H1 (cell line): ENCODE measurements around the gene AHCY. TPM values are rescaled to one million over a fixed set of nuclear protein-coding genes. Genes with fewer than 3 reads are reported as not detected.

Experiments used
- CTCF ChIA-PET: fragments of 300-600 bp; sonication (Branson Sonifier 250); formaldehyde crosslinking; loops from one replicate; lab custom pipeline; 2021; ENCODE audit not compliant: partially characterized antibody; lab: Charles Lee
- POLR2A ChIA-PET: fragments of 300-600 bp; sonication (Branson Sonifier 250); formaldehyde crosslinking; loops from one replicate; lab custom pipeline; 2021; ENCODE audit warnings: inconsistent platforms; ENCODE audit not compliant: partially characterized antibody; lab: Charles Lee
- DNase-seq, 2 experiments: peaks; one replicate each; pipeline versions ENCODE4 v3.0.0 to v3.0.0-alpha.2; 2010 to 2022; ENCODE audit warnings: low spot score in 2 of 2, low read depth in 1 of 2, mixed read lengths in 1 of 2
- FAIRE-seq: peaks from 2 replicates; lab custom pipeline; 2011; peaks lifted over from hg19 to GRCh38; lab: Jason Lieb, UNC
- H2AFZ ChIP-seq: 2 replicates; pipeline ENCODE4 v1.8.1; 2012; ENCODE audit warnings: low read length, inconsistent platforms
- H2AK5ac ChIP-seq: 2 replicates; pipeline ENCODE4 v1.6.1; 2013; ENCODE audit warnings: low read depth, low read length
- H2BK120ac ChIP-seq: replicated peaks from 2 replicates; pipeline ENCODE3; 2013; ENCODE audit warnings: low read depth, low read length, inconsistent platforms
- H2BK12ac ChIP-seq: 2 replicates; pipeline ENCODE4 v1.6.1; 2013; ENCODE audit warnings: low read depth, low read length
- H2BK15ac ChIP-seq: 2 replicates; pipeline ENCODE4 v1.6.1; 2013; ENCODE audit warnings: low read length
- H2BK20ac ChIP-seq: 2 replicates; pipeline ENCODE4 v1.6.1; 2013; ENCODE audit warnings: low read length
- H2BK5ac ChIP-seq: 2 replicates; pipeline ENCODE4 v1.6.1; 2013; ENCODE audit warnings: low read depth, low read length
- H3K14ac ChIP-seq: 2 replicates; pipeline ENCODE4 v1.6.1; 2013; ENCODE audit warnings: inconsistent platforms; ENCODE audit not compliant: insufficient read length
- H3K18ac ChIP-seq: 2 replicates; pipeline ENCODE4 v1.6.1; 2013; ENCODE audit warnings: low read length; ENCODE audit errors: extremely low read depth
- H3K23ac ChIP-seq: 2 replicates; pipeline ENCODE4 v1.6.1; 2013; ENCODE audit warnings: inconsistent platforms; ENCODE audit not compliant: insufficient read length
- H3K23me2 ChIP-seq: 2 replicates; pipeline ENCODE4 v1.6.1; 2013; ENCODE audit warnings: low read depth, low read length
- H3K27ac ChIP-seq: 2 replicates; pipeline ENCODE4 v1.6.1; 2011; ENCODE audit warnings: low read depth, low read length, inconsistent platforms
- H3K27me3 ChIP-seq, 4 experiments: replicated peaks in 1 of 4; 1 replicate in 1 of 4; 2 replicates in 3 of 4; pipeline versions ENCODE4 v1.6.1 to v1.8.1; 2011 to 2013; ENCODE audit warnings: low read length in 3 of 4, mild to moderate bottlenecking in 3 of 4, inconsistent platforms in 2 of 4, mixed read lengths in 2 of 4, moderate library complexity in 1 of 4; ENCODE audit not compliant: control insufficient read depth in 3 of 4, insufficient read depth in 3 of 4; ENCODE audit errors: extremely low read depth in 1 of 4
- H3K36me3 ChIP-seq, 4 experiments: 2 replicates each; pipeline versions ENCODE4 v1.6.1 to v1.8.1; 2011 to 2013; ENCODE audit warnings: mild to moderate bottlenecking in 4 of 4, low read length in 3 of 4, moderate library complexity in 2 of 4, control low read depth in 1 of 4, inconsistent platforms in 1 of 4; ENCODE audit not compliant: insufficient read depth in 4 of 4, control insufficient read depth in 2 of 4
- H3K4ac ChIP-seq: replicated peaks from 2 replicates; pipeline ENCODE3; 2013; ENCODE audit warnings: low read length, low read depth, mixed read lengths, inconsistent platforms; ENCODE audit not compliant: insufficient read length
- H3K4me1 ChIP-seq, 4 experiments: replicated peaks in 1 of 4; 1 replicate in 1 of 4; 2 replicates in 3 of 4; pipeline versions ENCODE4 v1.6.1 to v1.8.1; 2011 to 2013; ENCODE audit warnings: low read length in 3 of 4, inconsistent platforms in 2 of 4, mixed read lengths in 1 of 4; ENCODE audit not compliant: insufficient read depth in 4 of 4, control insufficient read depth in 3 of 4
- H3K4me2 ChIP-seq, 2 experiments: 2 replicates each; pipeline versions ENCODE4 v1.6.1 to v1.8.1; 2011 to 2013; ENCODE audit warnings: low read depth in 2 of 2, low read length in 2 of 2, control low read depth in 1 of 2, inconsistent platforms in 1 of 2, mild to moderate bottlenecking in 1 of 2; ENCODE audit not compliant: insufficient read depth in 1 of 2
- H3K4me3 ChIP-seq, 4 experiments: fragments of 200-600, 300-600 bp in 1 of 4; sonication (generic), shearing (Covaris generic), sonication (Bioruptor Twin) in 1 of 4; 2 replicates each; pipeline versions ENCODE4 v1.5.1 to v1.8.1; 2011 to 2016; ENCODE audit warnings: low read length in 4 of 4, low read depth in 3 of 4, control low read depth in 2 of 4, inconsistent platforms in 2 of 4, mild to moderate bottlenecking in 2 of 4, mixed read lengths in 1 of 4, moderate library complexity in 1 of 4; ENCODE audit not compliant: insufficient read depth in 2 of 4; ENCODE audit errors: extremely low read depth in 1 of 4
- H3K56ac ChIP-seq: replicated peaks from 2 replicates; pipeline ENCODE3; 2013; ENCODE audit warnings: low read depth, mild to moderate bottlenecking, mixed read lengths, low read length, inconsistent platforms; ENCODE audit not compliant: insufficient read length
- H3K79me1 ChIP-seq: 2 replicates; pipeline ENCODE4 v1.6.1; 2013; ENCODE audit warnings: low read depth, low read length, control low read depth
- H3K79me2 ChIP-seq, 2 experiments: 2 replicates each; pipeline versions ENCODE4 v1.6.1 to v1.8.1; 2012 to 2013; ENCODE audit warnings: low read length in 2 of 2, mild to moderate bottlenecking in 2 of 2, inconsistent platforms in 1 of 2; ENCODE audit not compliant: insufficient read depth in 2 of 2, control insufficient read depth in 1 of 2
- H3K9ac ChIP-seq, 4 experiments: replicated peaks in 1 of 4; 1 replicate in 1 of 4; 2 replicates in 3 of 4; pipeline versions ENCODE4 v1.6.1 to v1.8.1; 2011 to 2013; ENCODE audit warnings: low read depth in 3 of 4, low read length in 3 of 4, control low read depth in 2 of 4, mild to moderate bottlenecking in 2 of 4, moderate library complexity in 2 of 4, inconsistent platforms in 1 of 4; ENCODE audit errors: extremely low read depth in 1 of 4
- H3K9me3 ChIP-seq, 2 experiments: 2 replicates each; pipeline versions ENCODE4 v1.6.1 to v1.8.1; 2012 to 2013; ENCODE audit warnings: mild to moderate bottlenecking in 2 of 2, moderate library complexity in 2 of 2, control low read depth in 1 of 2, inconsistent platforms in 1 of 2, low read depth in 1 of 2, low read length in 1 of 2, mixed read lengths in 1 of 2; ENCODE audit not compliant: insufficient read depth in 2 of 2
- H4K20me1 ChIP-seq, 2 experiments: replicated peaks in 1 of 2; 2 replicates each; pipeline versions ENCODE3 to v1.8.1; 2011 to 2013; ENCODE audit warnings: inconsistent platforms in 2 of 2, low read length in 2 of 2, mild to moderate bottlenecking in 1 of 2; ENCODE audit not compliant: insufficient read depth in 2 of 2, control insufficient read depth in 1 of 2
- H4K5ac ChIP-seq: 2 replicates; pipeline ENCODE4 v1.6.1; 2013; ENCODE audit warnings: low read length, low read depth, mixed read lengths, inconsistent platforms; ENCODE audit not compliant: insufficient read length
- H4K8ac ChIP-seq: 2 replicates; pipeline ENCODE4 v1.8.0; 2013; ENCODE audit warnings: mild to moderate bottlenecking, moderate library complexity, low read length, inconsistent platforms; ENCODE audit not compliant: insufficient read depth; ENCODE audit errors: extremely low read depth
- H4K91ac ChIP-seq: replicated peaks from 2 replicates; pipeline ENCODE3; 2013; ENCODE audit warnings: low read length, mixed read lengths, inconsistent platforms; ENCODE audit not compliant: insufficient read length
- RBBP5 ChIP-seq: IDR thresholded peaks from 2 replicates; pipeline ENCODE4 v1.7.1; 2012; ENCODE audit warnings: low read depth, mild to moderate bottlenecking, inconsistent platforms, low read length, moderate library complexity, borderline replicate concordance
- WGBS, 2 experiments: shearing (Covaris generic) in 1 of 2; methylation state at CpG; one replicate each; pipeline versions ENCODE4 v1.1.6 to v1.1.7; 2013 to 2015; ENCODE audit warnings: low lambda C conversion rate in 2 of 2, mixed read lengths in 2 of 2, inconsistent platforms in 1 of 2, low coverage in 1 of 2, missing lambda C conversion rate in 1 of 2; ENCODE audit not compliant: insufficient replicate concordance in 2 of 2, insufficient coverage in 1 of 2, insufficient read length in 1 of 2; ENCODE audit errors: extremely low coverage in 1 of 2, missing lambda C conversion rate in 1 of 2; 5-methylcytosine and 5-hydroxymethylcytosine counted together
- polyA plus RNA-seq, 7 experiments: library from polyadenylated mRNA; depleted of rRNA in 3 of 7; stranded (reverse) in 5 of 7; unstranded in 2 of 7; fragments of >200 nt in 5 of 7; fragments of 200-250 nt in 2 of 7; gene quantifications; 1 replicate in 5 of 7; 2 replicates in 1 of 7; 4 replicates in 1 of 7; pipeline versions ENCODE4 v1.2.1 to v1.2.3, GENCODE V29; 2011 to 2013; ENCODE audit warnings: missing spikeins in 2 of 7, mixed read lengths in 2 of 7
- total RNA-seq: library from RNA; stranded (reverse); fragmentation: NEBNext Ultra II Directional; extraction: Animal tissue kit (Norgen Biotek cat#: 25700); gene quantifications from 2 replicates; pipeline ENCODE4 v1.2.1, GENCODE V29; 2021

Gene AHCY
- total and polyA plus RNA-seq, 2 of the 8 experiments (the other 6 are each of a cell fraction or from before 2014, with no cell fraction given) = 404 to 638 TPM

DNA sequence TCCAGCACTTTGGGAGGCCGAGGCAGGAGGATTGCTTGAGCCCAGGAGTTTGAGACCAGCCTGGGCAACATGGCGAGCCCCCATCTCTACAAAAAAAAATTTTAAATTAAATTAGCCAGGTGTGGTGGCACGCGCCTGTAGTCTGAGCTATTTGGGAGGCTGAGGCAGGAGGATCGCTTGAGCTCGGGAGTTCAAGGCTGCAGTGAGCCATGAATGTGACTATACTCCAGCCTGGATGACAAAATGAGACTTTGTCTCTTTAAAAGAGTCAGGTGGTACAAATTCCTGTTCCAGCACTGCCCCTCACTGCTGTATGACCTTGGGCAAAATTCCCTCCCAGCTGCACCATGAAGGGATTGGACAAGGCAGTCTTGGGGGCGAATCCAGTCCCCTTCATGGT lies 28.5 kb downstream of the AHCY start:
- no peak overlapping the region for H4K91ac ChIP-seq
- no peak overlapping the region for H3K4me2 ChIP-seq
- no peak overlapping the region for H3K4ac ChIP-seq
- H3K9me3 ChIP-seq = no peaks in the 10 kb centered on the region
- H2BK20ac ChIP-seq = no peak overlapping the region
- H3K23ac ChIP-seq = no peak overlapping the region
- H2AK5ac ChIP-seq = no peak overlapping the region
- FAIRE-seq = no peak
- ChIA-PET POLR2A (interaction anchor here (0.7 to 1.0 kb wide), 2 partner anchors 9 to 13 kb away, joined by 3 to 5 read pairs; no protein-coding TSS in a partner anchor), CTCF (interaction anchor here (0.9 to 1.8 kb wide), 3 partner anchors 21 to 269 kb away, joined by 3 to 4 read pairs (median 3); no protein-coding TSS in a partner anchor)
- no peaks in the 10 kb centered on the region for H3K27me3 ChIP-seq
- H2BK120ac ChIP-seq = no peak overlapping the region
- H3K79me2 ChIP-seq = no peaks in the 10 kb centered on the region
- H4K20me1 ChIP-seq = peaks cover 4 to 11% of the 10 kb centered on the region in 2 experiments
- H3K27ac ChIP-seq = no peak overlapping the region
- H4K5ac ChIP-seq = no peak overlapping the region
- 96% methylated on average over 7 of the region's 7 CpGs; no CpG with 5 or more reads in 1 of the 2 experiments for WGBS, 2 experiments
- H3K18ac ChIP-seq = no peak overlapping the region
- H2BK5ac ChIP-seq = no peak overlapping the region
- DNase-seq = no peak
- no peak overlapping the region for H3K9ac ChIP-seq
- no peak overlapping the region for H3K14ac ChIP-seq
- H2AFZ ChIP-seq = no peak overlapping the region
- H3K79me1 ChIP-seq = no peaks in the 10 kb centered on the region; the same call in 1 of the 2 replicates
- H3K4me3 ChIP-seq = no peak overlapping the region
- peaks cover 9 to 56% (median 28%) of the 10 kb centered on the region in 4 experiments for H3K36me3 ChIP-seq
- H3K56ac ChIP-seq = no peak overlapping the region
- H2BK15ac ChIP-seq = no peak overlapping the region
- no peak overlapping the region for H4K8ac ChIP-seq
- no peak overlapping the region for H2BK12ac ChIP-seq
- H3K23me2 ChIP-seq = no peaks in the 10 kb centered on the region
- H3K4me1 ChIP-seq = no peaks in the 10 kb centered on the region
- TF ChIP-seq RBBP5 = no peak
